KOPT-K1 (cell line): Measurements from ENCODE around the gene UBE2C.
A peak's percentile ranks its signal among the peaks of the same experiment; 100 is the strongest.
"Not testable (repeated sequence)": the region's sequence is repeated elsewhere in the genome, so short reads cannot be mapped to it uniquely, and the experiment has no call there.

Experiments used
- H3K27ac ChIP-seq: fragments of 200-600 bp; sonication (generic); 2 replicates; pipeline ENCODE4 v1.5.1; 2016; ENCODE audit warnings: antibody characterized with exemption, mild to moderate bottlenecking, low read depth, low read length; ENCODE audit not compliant: poor library complexity, severe bottlenecking
- H3K36me3 ChIP-seq: fragments of 200-600 bp; sonication (generic); 2 replicates; pipeline ENCODE4 v1.5.1; 2017; ENCODE audit warnings: antibody characterized with exemption, mild to moderate bottlenecking, low read length, moderate library complexity; ENCODE audit not compliant: insufficient read depth
- H3K9me3 ChIP-seq: fragments of 200-600 bp; sonication (generic); 2 replicates; pipeline ENCODE4 v1.5.1; 2017; ENCODE audit warnings: antibody characterized with exemption, low read length, mild to moderate bottlenecking; ENCODE audit not compliant: insufficient read depth, poor library complexity, severe bottlenecking

Gene UBE2C

GRCh38 chr20:45812157-45813005 is at the start of gene UBE2C:
TSS of gene UBE2C (plus strand) at chr20:45812644. CDS start at chr20:45812696, 52 bp downstream.
- Histone ChIP-seq H3K27ac (peak within 1 kb of the TSS; percentile 91), H3K36me3 (peaks cover 86% of the 10 kb centered on the region)

DNA sequence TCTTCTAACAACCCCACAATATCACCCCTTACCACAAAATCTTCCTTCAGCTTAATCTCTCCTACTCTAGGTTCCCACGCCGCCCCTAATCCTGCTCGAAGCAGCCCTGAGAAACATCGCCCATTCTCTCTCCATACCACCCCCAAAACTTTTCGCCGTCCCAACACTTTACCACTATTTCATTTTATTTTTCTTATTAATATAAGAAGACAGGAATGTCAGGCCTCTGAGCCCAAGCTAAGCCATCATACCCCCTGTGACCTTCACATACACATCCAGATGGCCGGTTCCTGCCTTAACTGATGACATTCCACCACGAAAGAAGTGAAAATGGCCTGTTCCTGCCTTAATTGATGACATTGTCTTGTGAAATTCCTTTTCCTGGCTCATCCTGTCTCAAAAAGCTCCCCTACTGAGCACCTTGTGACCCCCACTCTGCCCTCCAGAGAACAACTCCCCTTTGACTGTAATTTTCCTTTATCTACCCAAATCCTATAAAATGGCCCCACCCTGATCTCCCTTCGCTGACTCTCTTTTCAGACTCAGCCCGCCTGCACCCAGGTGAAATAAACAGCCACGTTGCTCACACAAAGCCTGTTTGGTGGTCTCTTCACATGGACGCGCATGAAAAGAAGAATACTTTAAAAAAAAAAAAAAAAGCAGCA is 47.7 kb upstream of the UBE2C start:
- not testable (repeated sequence) for H3K36me3 ChIP-seq, H3K27ac ChIP-seq, H3K9me3 ChIP-seq

More at GRCh38 chr20:45812157-45813005, at the start of gene UBE2C:
- H3K9me3 ChIP-seq, result peaks cover 11% of the 10 kb centered on the region

DNA sequence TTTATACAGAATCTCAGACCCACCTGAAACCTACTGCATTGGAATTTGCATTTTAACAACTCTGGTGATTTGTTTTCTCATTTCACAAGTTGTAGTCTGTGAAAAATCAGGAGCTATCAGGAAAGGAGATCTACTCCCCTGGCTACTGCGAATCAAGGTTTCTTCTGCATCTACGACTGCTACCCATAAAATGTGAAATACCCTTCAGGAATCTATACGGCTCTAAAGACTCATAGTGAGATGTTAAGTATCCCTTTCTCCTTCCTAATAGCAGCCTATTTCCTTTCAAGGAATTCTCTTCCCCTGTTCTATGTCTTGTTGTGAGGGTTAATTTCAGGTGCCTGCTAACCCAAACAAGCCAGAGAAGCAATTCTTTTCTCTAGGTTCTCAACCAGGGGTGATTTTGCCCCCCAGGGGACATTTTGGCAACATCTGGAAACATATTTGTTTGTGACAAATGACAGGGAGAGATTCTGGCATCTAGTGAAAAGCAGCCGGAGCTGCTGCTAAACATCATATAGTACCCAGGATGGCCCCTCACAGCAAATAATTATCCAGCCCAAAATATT is 47.1 kb upstream of the UBE2C start:
- Histone ChIP-seq H3K9me3 (no peaks in the 10 kb centered on the region), H3K27ac (no peak overlapping the region), H3K36me3 (no peaks in the 10 kb centered on the region)

DNA sequence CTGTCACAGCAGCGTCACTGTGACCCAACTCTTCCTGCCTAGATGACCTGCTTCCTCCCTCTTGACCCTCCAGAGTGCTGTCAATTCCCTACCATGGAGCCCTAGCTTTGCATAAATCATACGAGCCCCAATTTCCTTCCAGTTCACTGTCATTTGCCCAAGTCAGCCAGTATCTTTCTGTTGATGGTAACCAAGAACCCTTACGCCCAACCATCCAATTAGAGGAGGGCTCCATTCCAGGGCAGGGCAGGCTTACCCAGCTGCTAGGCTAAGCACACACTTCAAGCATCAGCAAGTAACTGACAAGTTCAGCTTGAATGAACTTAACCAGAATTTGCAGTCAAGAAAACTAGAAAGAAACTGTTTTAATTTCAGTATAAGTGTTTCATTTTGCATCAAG is 46.5 kb upstream of the UBE2C start:
- H3K9me3 ChIP-seq, result no peaks in the 10 kb centered on the region
- no peak overlapping the region for H3K27ac ChIP-seq
- no peaks in the 10 kb centered on the region for H3K36me3 ChIP-seq

DNA sequence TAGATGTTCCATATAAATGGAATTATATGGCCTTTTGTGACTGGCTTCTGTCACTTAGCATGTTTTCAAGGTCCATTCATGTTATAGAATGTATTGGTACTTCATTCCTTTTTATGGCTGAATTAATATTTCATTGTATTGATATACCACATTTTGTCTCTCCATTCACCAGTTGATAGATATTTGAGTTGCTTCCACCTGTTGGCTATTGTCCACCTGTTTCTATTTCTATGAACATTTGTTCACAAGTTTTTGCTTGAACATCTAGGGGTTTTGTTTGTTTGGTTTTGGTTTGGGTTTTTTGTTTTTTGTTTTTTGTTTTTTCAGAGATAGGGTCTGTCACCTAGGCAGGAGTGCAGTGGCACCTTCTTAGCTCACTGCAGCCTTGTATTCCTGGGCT is 44.0 kb upstream of the UBE2C start:
- Histone ChIP-seq H3K27ac (no peak overlapping the region), H3K36me3 (no peaks in the 10 kb centered on the region), H3K9me3 (no peaks in the 10 kb centered on the region)

DNA sequence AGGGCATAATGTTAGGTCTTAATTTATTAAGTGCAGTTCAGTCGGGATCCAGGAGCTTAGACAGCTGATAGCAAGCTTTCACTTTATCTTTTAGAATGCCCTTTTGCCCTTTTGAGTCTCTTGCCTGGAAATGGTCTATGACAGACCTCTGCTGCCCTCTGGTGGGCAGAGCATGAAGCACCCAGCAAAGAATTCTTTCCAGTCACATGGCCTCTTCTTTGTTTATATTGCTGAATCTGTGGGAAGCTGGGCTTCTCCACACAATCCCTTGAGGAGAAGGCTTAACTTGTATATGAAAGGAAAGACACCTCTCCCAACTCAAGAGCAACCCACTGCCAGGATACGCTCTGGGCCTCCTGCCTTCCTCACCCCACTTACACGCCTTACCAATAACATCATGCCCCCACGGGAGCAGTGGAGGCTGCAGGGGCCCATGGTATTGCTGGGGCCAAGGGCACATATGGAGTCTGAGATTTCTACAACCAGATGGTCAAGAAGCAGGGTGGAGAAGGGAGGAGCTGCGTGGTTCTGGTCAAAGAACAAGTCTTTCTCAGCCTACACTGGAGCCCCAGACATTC is 41.2 kb upstream of the UBE2C start:
- H3K36me3 ChIP-seq, result no peaks in the 10 kb centered on the region
- no peak overlapping the region for H3K27ac ChIP-seq
- no peaks in the 10 kb centered on the region for H3K9me3 ChIP-seq

GRCh38 chr20:45772693-45773092 is 39.8 kb upstream of the UBE2C start:
- no peak overlapping the region for H3K27ac ChIP-seq
- no peaks in the 10 kb centered on the region for H3K36me3 ChIP-seq
- H3K9me3 ChIP-seq, result no peaks in the 10 kb centered on the region

- no peak overlapping the region for H3K27ac ChIP-seq
- H3K36me3 ChIP-seq, result no peaks in the 10 kb centered on the region
Measured at GRCh38 chr20:45774945-45775344, 37.5 kb upstream of the UBE2C start.

DNA sequence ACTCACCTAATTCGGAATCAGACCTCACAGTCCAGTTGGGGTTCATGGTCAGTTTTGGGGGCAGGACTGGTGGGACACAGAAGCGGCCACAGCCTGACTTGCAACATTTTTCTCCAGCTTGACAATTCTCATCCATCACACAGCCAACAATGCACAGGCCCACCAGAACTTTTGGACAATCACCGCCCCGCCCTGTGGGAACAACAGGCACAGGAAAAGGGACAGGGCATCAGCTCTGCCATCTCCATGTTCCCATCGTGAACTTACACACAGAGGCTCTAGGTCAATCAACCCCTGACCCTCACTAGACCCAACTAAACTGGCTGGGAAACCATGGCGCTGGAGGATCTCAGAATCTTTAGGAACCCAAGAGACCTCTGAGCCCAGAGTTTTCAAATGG is 37.0 kb upstream of the UBE2C start:
- Histone ChIP-seq H3K9me3 (no peaks in the 10 kb centered on the region), H3K36me3 (no peaks in the 10 kb centered on the region), H3K27ac (no peak overlapping the region)

More at GRCh38 chr20:45774945-45775344, 37.5 kb upstream of the UBE2C start:
- H3K9me3 ChIP-seq, result no peaks in the 10 kb centered on the region

- Histone ChIP-seq H3K9me3 (no peaks in the 10 kb centered on the region), H3K36me3 (no peaks in the 10 kb centered on the region), H3K27ac (no peak overlapping the region)
Measured at GRCh38 chr20:45776931-45777330, 35.5 kb upstream of the UBE2C start.

DNA sequence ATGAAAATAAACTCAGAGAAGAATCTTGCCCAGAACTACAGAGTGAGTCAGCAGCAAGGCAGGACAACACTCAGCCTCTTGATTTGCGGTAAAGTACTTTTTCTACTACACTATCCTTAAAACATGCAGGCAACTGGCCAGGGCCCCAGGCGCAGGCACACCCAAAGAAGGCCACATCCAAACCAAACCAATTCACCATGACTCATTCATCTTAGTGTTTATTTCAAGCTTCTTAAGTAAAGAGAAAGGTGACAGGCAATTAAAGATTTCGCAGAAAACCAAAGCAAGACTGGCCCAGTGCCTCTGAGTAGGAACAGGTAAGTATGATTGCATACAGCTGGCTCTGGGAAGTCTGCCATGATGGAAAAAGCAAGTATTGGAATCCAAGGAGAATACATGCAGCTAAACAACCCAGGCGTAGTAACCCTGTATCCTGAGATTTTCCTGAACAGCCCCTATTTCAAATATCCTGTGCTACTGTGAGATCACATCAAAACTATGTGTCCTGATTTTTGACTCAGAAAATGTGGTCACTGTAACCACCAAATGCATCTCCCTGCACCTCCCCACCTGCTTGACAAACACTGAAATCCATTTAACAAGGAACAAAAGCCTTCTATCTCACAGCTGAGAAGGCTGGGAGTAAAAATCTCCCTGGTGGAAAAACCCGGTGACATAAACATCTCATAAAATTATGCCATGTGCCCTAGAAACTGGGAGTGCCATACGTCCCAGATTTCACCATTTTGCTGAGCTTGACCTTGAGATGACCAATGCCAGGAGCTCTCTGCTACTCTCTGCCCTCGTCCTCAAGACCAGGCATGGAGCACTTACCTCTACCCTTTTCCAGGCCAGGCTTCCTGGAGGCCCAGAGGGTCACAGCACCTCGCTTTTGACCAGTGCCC is 33.2 kb upstream of the UBE2C start:
- Histone ChIP-seq H3K27ac (no peak overlapping the region), H3K9me3 (no peaks in the 10 kb centered on the region)

DNA sequence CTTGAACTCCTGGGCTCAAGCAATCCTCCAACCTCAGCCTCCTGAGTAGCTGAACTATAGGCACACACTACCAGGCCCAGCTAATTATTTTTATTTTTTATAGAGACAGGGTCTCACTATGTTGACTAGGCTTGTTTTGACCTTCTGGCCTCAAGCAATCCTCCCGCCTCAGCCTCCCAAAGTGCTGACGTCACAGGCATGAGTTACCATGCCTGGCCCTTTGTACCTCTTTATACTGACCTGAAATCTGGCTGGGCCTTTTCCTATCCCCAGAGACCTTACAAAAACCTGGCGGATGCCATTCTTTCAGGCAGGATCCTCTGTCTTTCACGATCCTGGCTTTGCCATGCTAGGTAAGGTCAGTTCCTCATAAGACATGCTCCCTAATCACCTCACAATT is 32.3 kb upstream of the UBE2C start:
- no peaks in the 10 kb centered on the region for H3K36me3 ChIP-seq
- no peaks in the 10 kb centered on the region for H3K9me3 ChIP-seq
- H3K27ac ChIP-seq, result no peak overlapping the region

More for the DNA sequence above, 33.2 kb upstream of the UBE2C start:
- no peaks in the 10 kb centered on the region for H3K36me3 ChIP-seq

DNA sequence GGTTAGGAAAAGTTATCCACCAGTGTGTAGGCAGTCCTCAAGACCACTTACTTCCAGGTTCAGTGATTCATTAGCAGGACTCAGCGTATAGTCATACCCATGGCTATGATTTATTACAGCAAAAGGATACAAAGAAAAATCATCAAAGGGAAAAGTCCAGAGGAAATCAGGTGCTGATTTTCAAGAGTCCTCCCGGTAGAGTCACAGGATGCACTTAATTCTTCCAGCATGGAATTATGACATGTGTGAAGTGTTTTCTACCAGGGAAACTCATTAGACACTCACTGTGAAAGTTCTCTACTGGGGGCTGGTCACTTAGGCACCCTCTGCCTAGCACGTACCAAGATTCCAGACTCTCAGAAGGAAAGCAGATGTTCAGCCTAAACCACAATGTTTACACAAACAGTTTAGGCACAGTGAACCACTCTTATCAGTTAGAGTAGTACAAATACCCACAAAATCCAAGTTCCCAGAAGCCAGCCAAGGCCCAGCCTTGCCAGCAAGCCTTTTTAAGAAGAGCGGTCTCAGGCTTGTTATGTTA is 31.0 kb upstream of the UBE2C start:
- Histone ChIP-seq H3K27ac (no peak overlapping the region), H3K9me3 (no peaks in the 10 kb centered on the region), H3K36me3 (no peaks in the 10 kb centered on the region)

- Histone ChIP-seq H3K27ac (no peak overlapping the region), H3K9me3 (no peaks in the 10 kb centered on the region)
Measured at GRCh38 chr20:45782890-45783289, 29.6 kb upstream of the UBE2C start.

More at GRCh38 chr20:45782890-45783289, 29.6 kb upstream of the UBE2C start:
- no peaks in the 10 kb centered on the region for H3K36me3 ChIP-seq
